Dedifferentiated amniotic fluid mesenchymal stem cell (primary cell): Measurements from ENCODE around the gene E2F6.

Experiments
- DNase-seq: peaks from one replicate; pipeline ENCODE4 v3.0.0-alpha.2; 2016; ENCODE audit errors: extremely low spot score

E2F6 gene

DNA sequence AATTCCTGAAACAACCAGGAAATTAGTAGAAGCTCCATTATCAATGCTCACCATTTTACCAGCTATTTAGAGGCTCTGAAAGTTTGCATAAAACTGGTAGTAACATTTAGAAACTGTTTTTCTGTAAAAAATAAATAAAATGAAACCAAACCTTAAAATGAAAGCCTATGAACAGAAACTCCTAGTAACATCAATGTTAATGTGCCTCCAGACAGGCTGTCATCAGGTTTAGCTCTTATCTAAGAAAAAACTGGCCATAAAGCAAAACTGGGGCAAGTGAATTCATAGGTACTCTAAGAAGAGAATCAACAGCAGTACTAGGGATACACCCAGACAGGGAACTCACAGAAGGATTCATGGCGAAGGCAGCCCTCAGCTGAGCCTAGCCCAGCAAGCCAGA lies 8.0 kb downstream of the E2F6 start:
- DNase-seq, result no peak

DNA sequence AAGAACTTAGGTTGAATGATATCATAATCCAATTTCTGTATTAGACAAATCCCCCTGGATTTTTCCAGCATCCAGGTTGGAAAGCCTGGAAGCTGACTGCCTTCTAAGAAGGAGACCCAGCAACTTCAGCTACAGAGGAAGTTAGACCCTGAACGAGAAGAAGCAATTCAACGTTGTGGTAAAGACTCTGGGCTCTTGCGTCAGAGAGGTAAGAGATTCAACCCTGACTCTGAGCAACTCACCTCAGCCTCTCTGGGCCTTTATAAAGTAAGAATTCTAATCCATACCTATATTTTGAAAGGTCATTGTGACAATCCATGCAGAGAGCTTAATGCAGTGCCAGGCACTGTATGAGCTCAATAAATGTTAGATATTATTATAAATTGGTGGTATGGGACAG lies 9.7 kb downstream of the E2F6 start:
- no peak for DNase-seq

DNA sequence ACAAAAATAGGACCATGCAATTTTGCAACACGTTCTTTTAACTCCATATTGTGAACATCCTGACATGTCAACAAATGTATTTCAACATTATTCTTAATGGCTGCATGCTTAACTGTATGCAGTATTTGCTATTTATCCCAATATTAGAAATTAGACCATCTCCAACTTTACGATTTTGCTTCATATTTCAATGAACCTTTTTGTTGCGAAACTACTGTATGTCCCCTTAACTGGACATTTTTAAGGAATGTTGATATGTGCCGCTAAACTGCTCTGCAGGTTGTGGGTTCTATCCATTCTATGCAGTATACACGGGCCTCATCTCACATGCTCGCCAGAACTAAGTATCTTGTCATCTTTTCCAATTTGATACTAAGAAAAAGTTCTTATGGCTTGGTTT lies 11.1 kb downstream of the E2F6 start:
- no peak for DNase-seq

DNA sequence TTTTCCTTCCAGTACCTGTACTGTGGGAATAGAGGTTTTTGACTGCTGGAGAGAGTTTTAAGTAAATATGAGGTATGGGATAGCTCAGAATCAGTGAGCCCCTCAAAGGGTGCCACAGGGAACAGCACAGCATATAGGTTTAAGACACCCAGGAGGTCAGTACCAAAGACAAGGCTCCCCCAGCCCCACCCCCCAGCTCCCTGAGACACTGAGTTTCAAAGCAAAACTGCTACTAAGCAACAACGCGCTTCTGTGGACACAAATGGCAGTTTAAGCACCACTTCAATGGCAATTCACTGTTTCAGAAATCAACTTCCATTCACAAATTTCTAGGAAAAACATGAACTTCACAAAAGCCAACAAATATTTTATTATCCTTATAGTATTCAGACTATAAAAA lies 15.2 kb downstream of the E2F6 start:
- no peak for DNase-seq

DNA sequence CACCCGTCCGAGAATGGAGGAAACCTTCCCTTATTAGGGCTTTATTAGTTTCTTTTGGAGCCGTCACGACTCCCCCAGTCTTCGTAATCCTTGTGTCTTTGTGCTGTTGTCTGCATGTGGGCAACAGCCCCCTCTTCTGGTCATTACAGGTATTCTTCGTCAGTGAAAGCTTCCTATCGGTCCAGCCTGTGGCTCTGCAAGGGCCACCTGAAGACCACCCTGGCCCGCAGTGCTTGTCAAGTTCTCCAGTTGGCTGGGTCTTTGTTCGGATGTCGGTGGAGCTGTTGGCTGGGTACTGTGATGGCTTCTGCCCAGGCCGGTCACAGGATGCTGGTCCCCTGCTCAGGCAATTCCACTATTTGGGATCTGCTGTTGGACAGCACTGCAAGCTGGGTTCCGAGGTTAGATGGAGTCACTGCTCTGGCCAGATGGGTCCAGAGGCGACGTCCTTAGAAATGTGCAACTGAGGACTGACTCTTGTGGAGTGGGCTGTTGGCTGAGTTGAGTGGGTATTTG lies 19.2 kb downstream of the E2F6 start:
- peak; percentile 50 for DNase-seq

- DNase-seq, result no peak
Measured at GRCh38 chr2:11444737-11445136, 21.2 kb downstream of the E2F6 start.

DNA sequence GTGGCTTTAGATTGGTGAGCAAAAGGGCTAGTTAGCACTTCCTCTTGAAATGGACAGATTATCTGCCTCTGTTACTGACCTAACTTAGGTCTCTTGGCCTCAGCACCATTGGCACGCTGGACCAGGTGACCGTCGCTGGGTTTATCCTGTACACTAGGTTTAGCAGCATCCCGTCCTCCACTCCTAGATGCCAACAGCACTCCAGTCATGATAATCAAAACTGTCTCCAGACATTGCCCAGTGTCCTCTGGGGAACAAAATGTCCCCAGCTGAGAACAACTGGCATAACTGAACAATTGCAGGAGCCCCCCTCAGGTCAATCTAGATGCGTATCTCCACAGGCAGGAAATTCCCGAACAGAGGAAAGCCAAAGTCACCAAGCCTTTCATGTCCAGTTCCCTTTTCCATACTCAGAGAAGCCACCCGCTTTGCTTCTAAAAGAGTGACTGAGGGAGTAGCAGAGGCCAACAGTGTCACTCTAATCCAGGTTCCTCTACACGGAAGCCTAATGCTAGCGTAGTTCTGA lies 27.3 kb downstream of the E2F6 start:
- DNase-seq, result no peak

DNA sequence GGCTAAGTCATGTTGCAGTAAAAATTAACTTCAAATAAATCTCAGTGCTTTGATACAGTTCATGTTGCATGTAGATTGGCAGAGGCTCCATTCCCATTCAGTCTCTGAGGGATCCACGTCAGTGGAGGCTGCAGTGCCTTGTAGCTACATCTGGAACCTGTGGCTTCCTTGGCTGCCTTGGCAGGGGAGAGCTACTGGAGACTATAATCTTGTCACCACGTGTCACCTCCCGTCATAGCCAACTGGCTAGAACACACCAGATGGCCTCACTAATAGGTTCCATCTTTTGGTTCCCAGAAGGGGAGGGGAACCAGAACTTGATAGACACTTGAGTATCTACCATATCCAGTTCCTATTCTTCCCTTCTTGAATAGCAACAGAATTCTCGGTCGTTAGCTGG lies 28.4 kb downstream of the E2F6 start:
- no peak for DNase-seq

DNA sequence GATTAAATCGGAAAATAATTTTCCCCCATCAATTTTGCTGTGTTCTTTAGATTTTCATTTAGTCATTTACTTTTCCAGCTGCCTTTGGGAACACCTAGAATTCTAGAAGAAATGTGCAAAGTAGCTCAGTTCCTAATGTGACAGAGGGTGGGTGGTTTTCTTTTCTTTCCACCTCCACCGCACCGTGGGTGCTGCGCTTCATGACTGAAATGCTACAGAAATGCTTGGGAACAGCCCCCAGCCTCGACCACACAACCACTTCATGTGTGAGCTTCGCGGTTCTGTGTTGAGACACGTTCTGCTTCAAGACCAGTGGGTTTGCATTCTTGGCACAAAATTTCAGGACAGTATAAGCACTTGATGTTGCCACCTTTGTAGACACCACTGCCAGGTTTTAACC lies 30.9 kb downstream of the E2F6 start:
- no peak for DNase-seq

GRCh38 chr2:11434443-11434842 lies 31.5 kb downstream of the E2F6 start:
- no peak for DNase-seq

DNA sequence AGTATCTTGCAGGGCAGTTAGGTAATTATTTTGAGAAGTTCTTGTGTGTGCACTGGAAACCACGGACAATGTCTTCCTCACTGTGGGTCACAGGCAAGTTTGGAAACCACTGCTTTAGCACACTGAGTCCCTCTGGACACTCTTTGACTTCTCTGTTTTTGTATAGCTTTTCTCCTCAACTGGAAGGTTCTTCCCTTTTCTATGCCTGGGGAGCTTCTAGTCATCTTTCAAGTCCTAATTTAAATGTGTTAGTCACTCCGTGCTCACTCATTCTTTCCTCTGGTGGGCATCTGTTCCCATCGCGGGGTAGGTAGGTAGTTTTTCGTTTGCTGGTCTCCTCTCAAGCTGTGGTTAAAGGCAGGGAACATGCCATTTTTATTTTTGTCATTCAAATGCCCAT lies 32.1 kb downstream of the E2F6 start:
- no peak for DNase-seq

GRCh38 chr2:11430729-11431128 lies 35.2 kb downstream of the E2F6 start:
- DNase-seq, result no peak

DNA sequence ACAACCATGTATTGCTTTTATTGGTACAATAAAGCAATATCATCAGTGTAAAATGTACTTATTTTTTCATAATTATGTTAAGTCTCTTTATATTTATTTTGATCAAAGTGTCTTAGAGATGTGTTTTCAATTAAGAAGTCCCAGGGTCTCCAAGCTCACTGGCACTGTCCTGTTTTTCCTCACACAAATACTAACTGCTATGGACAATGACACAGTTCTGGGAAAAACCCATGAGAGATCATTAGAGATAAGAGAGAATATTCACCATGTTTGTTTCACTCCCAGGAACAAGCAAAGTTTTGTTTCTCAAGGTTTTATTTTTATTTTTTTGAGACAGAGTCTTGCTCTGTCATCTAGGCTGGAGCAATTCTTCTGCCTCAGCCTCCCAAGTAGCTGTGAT lies 38.7 kb downstream of the E2F6 start:
- DNase-seq, result no peak

DNA sequence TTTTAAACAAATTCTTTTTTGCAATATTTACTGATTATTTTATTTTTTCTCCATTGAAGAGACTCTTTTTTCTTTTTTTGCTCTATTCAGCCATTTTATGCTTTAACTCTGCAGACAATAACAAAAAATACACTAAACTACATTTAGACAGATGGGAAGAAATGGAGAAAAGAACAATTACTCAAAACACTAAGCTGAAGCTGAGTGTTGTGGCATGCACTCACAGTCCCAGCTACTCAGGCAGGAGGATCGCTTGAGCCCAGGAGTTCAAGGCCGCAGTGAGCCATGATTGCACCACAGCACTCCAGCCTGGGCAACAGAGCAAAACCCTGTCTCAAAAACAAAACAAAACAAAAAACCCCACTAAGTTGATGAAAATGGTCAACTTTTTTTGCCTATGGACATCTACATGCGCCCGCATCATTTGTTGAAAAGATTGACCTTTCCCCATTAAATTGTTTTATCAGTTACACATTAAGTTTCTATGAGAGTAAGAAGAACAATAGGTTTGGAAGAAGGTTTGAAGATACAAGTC lies 43.0 kb downstream of the E2F6 start:
- DNase-seq, result no peak

DNA sequence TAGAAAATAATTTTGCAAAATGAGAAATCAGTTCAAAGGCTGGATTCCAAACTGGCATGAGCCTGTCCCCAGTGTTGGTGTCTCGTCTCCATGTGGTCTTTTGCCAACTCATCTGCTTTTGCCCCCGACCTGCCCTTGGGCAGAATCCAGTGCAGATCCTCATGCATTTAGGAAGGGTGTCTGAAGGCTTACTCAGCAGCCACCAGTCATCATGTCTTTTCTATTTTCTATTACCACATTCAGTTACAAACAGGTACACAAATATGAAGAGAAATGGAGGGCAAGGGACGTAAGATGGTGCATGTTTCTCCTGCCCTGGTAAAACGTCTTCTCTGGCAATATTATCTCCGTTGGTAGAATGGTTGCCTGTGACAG lies 43.5 kb downstream of the E2F6 start:
- DNase-seq, result no peak

- DNase-seq, result no peak
Measured at GRCh38 chr2:11421863-11422490, 44.0 kb downstream of the E2F6 start.

DNA sequence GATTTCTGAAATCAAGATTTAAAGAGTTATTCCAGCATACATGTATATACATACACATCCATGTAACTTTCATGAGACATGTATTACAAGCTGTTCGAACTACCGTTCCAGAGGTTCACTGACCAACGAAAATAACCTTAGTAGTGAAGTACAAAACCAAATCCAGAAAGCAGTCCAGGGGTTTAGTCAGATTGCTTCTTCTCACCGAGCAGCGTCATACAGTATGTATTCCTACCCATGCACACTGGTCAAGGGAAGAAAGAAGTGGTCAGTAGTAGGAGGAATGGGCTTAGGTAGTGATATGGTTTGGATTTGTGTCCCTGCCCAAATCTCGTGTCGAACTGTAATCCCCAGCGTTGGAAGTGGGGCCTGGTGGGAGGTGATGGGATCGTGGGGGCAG lies 45.3 kb downstream of the E2F6 start:
- no peak for DNase-seq

- DNase-seq, result no peak
Measured at GRCh38 chr2:11420190-11420589, 45.8 kb downstream of the E2F6 start.

DNA sequence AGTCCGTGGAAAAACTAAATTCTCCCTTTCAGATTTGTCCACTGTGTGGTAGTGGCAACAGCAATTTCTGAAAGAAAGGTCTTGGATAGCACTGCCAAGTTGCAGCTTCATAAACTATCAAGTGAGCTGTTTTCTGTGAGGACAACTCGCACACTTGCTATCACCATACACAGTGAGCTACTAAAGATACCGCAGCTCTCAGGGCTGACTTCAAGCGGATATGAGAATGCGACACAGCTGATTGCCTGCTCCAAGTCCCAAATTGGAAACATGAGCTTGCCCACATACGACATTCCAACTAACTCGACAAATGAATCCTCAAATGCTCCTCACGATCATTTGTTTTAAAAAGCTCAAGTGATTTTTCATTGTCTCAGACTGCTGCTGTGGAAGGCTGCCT lies 46.2 kb downstream of the E2F6 start:
- DNase-seq, result no peak

DNA sequence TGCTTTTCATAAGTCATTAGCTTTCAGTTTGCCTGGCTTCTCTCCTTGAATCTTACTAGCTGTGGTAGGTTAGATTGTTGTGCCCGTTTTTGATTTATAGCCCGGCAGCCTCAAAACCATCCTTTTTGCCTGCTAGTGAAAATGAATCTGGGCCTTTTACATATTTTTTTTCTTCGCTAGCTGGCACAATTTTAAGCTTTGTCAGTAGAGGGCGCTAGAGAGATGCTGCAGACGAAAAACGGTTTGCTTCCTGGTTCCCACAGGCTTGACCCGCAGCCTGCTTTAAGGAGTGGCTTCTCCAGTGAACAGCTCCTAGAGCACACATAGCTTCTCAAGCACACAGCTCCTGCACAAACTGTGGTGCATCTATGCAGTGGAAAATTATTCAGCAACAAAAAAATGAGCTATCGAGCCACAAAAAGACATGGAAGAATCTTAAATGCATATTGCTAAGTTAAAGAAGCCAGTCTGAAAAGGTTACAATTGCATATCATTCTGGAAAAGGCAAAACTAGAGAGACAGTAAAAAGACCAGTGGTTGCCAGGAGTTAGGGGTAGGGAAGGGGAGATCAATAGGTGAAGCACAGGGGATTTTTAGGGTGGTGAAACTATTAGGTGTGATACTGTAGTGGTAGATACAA lies 47.9 kb downstream of the E2F6 start:
- DNase-seq, result no peak

GRCh38 chr2:11416931-11417330 lies 49.0 kb downstream of the E2F6 start:
- no peak for DNase-seq

DNA sequence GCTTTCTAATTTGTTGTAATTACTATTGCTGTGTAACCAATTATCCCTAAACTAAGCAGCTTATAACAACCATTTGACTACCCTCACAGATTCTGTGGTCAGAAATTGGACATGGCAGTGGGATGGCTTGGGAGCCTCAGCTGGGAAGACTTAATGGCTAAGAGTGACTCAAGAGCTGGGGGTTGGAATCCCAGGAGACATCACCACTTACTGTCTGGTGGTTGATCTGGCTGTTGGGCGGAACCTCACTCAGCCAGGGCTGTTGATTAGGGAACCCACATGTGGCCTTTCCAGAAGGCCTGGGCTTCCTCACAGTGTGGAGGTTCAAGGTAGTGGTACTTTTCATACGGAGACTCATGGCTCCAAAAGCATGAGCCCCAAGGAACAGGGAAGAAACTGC lies 49.8 kb downstream of the E2F6 start:
- no peak for DNase-seq

GRCh38 chr2:11414372-11415124 lies 51.4 kb downstream of the E2F6 start:
- no peak for DNase-seq
